HepG2 (cell line): Measurements from ENCODE around the gene VSTM5. TPM values are rescaled to one million over a fixed set of nuclear protein-coding genes. Genes with fewer than 3 reads are reported as not detected.

Experiments
- AGO1 ChIP-seq: fragments of 200-400 bp; formaldehyde crosslinking; IDR thresholded peaks from 2 replicates; pipeline ENCODE4 v1.6.1; 2017; ENCODE audit warnings: mild to moderate bottlenecking, low read depth, low read length, moderate library complexity; ENCODE audit not compliant: poor library complexity, severe bottlenecking
- FLYWCH1 ChIP-seq: sonication (generic); formaldehyde crosslinking; IDR thresholded peaks from 2 replicates; pipeline ENCODE4 v1.8.1; 2023; ENCODE audit warnings: mild to moderate bottlenecking, missing genetic modification reagents
- HES4 ChIP-seq: sonication (generic); formaldehyde crosslinking; IDR thresholded peaks from 2 replicates; pipeline ENCODE4 v1.9.0; 2021; ENCODE audit warnings: mild to moderate bottlenecking, missing genetic modification reagents, borderline replicate concordance
- IKZF4 ChIP-seq: sonication (generic); formaldehyde crosslinking; IDR thresholded peaks from 2 replicates; pipeline ENCODE4 v1.5.1; 2020; ENCODE audit warnings: borderline replicate concordance, mild to moderate bottlenecking, low read depth, missing genetic modification reagents; ENCODE audit errors: not compliant biosample characterization
- KAT7 ChIP-seq: IDR thresholded peaks from 2 replicates; pipeline ENCODE4 v1.6.1; 2018; ENCODE audit warnings: borderline replicate concordance, missing compliant biosample characterization
- MAZ ChIP-seq, 2 experiments: sonication (generic) in 1 of 2; formaldehyde crosslinking in 1 of 2; IDR thresholded peaks; 2 replicates each; pipeline versions ENCODE4 v1.5.0 to v1.6.1; 2012 to 2020; ENCODE audit warnings: low read depth in 2 of 2, mild to moderate bottlenecking in 2 of 2, borderline replicate concordance in 1 of 2, improper control_type of control experiment in 1 of 2, low read length in 1 of 2, missing genetic modification reagents in 1 of 2, moderate library complexity in 1 of 2
- NCOR1 ChIP-seq: fragments of 200-600 bp; sonication (generic); IDR thresholded peaks from 2 replicates; pipeline ENCODE4 v1.7.0; 2017; ENCODE audit warnings: antibody characterized with exemption, low read length, borderline replicate concordance
- NR1H2 ChIP-seq: sonication (generic); formaldehyde crosslinking; IDR thresholded peaks from 2 replicates; pipeline ENCODE4 v1.8.1; 2022; ENCODE audit warnings: low read depth, missing genetic modification reagents, borderline replicate concordance
- ONECUT2 ChIP-seq: sonication (generic); formaldehyde crosslinking; IDR thresholded peaks from 2 replicates; pipeline ENCODE4 v1.4.0; 2020; ENCODE audit warnings: missing genetic modification reagents
- RAD21 ChIP-seq: fragments of 450-650 bp; formaldehyde crosslinking; IDR thresholded peaks from 2 replicates; pipeline ENCODE4 v1.5.0; 2020; ENCODE audit warnings: mild to moderate bottlenecking
- REL ChIP-seq: sonication (generic); formaldehyde crosslinking; conservative IDR thresholded peaks from 2 replicates; pipeline ENCODE4 v1.8.0; 2022; ENCODE audit warnings: mild to moderate bottlenecking, missing genetic modification reagents, moderate library complexity
- RFX1 ChIP-seq: fragments of 450-650 bp; IDR thresholded peaks from 2 replicates; pipeline ENCODE4 v1.6.1; 2017
- SMC3 ChIP-seq: IDR thresholded peaks from 2 replicates; pipeline ENCODE4 v1.6.1; 2011; ENCODE audit warnings: low read length, improper control_type of control experiment
- TBP ChIP-seq: sonication (generic); formaldehyde crosslinking; IDR thresholded peaks from 2 replicates; pipeline ENCODE4 v1.5.0; 2020; ENCODE audit warnings: missing genetic modification reagents
- TBX2 ChIP-seq: sonication (generic); formaldehyde crosslinking; IDR thresholded peaks from 2 replicates; pipeline ENCODE4 v1.5.0; 2020; ENCODE audit warnings: missing genetic modification reagents, mild to moderate bottlenecking, borderline replicate concordance
- ZNF205 ChIP-seq: IDR thresholded peaks from 2 replicates; pipeline ENCODE4 v1.6.1; 2018; ENCODE audit warnings: missing biosample characterization, missing genetic modification reagents
- ZNF546 ChIP-seq: sonication (generic); formaldehyde crosslinking; conservative IDR thresholded peaks from 2 replicates; pipeline ENCODE4 v1.8.1; 2023; ENCODE audit warnings: mild to moderate bottlenecking, missing genetic modification reagents
- ZNF816 ChIP-seq: sonication (generic); formaldehyde crosslinking; IDR thresholded peaks from 2 replicates; pipeline ENCODE4 v1.8.0; 2022; ENCODE audit warnings: missing genetic modification reagents, mild to moderate bottlenecking, borderline replicate concordance
- ZSCAN20 ChIP-seq: sonication (generic); formaldehyde crosslinking; IDR thresholded peaks from 2 replicates; pipeline ENCODE4 v1.4.0; 2020; ENCODE audit warnings: missing genetic modification reagents, mild to moderate bottlenecking, borderline replicate concordance
- polyA plus RNA-seq, 8 experiments: library from polyadenylated mRNA; depleted of rRNA in 3 of 8; stranded (reverse) in 7 of 8; unstranded in 1 of 8; fragments of >200 nt; fragmentation: Illumina TruSeq in 4 of 8; extraction: Trizol in 4 of 8; gene quantifications; 2 replicates each; pipeline versions ENCODE4 v1.2.1 to v1.2.3, GENCODE V29; 2011 to 2016; ENCODE audit warnings: low read depth in 4 of 8, missing spikeins in 1 of 8, mixed read lengths in 1 of 8; ENCODE audit not compliant: insufficient read depth in 1 of 8
- total RNA-seq, 5 experiments: library from RNA; depleted of rRNA; stranded (reverse); fragments of >200 nt; fragmentation: Illumina TruSeq; extraction: Trizol; gene quantifications; 2 replicates each; pipeline ENCODE4 v1.2.3, GENCODE V29; 2016; ENCODE audit warnings: low read depth in 1 of 5
- TF ChIP-seq, protein P1 (sequence below): sonication (generic); formaldehyde crosslinking; IDR thresholded peaks from 2 replicates; pipeline ENCODE4 v1.8.0; 2022; ENCODE audit warnings: missing genetic modification reagents, mild to moderate bottlenecking, borderline replicate concordance
- TF ChIP-seq, protein P2 (sequence below): sonication (generic); formaldehyde crosslinking; IDR thresholded peaks from 2 replicates; pipeline ENCODE4 v1.4.0; 2020; ENCODE audit warnings: mild to moderate bottlenecking, missing genetic modification reagents
- TF ChIP-seq, protein P3 (sequence below): sonication (generic); formaldehyde crosslinking; IDR thresholded peaks from 2 replicates; pipeline ENCODE4 v1.8.1; 2023; ENCODE audit warnings: mild to moderate bottlenecking, missing genetic modification reagents, borderline replicate concordance
- TF ChIP-seq, protein P4 (sequence below): sonication (generic); formaldehyde crosslinking; IDR thresholded peaks from 2 replicates; pipeline ENCODE4 v1.5.1; 2020; ENCODE audit warnings: missing genetic modification reagents, mild to moderate bottlenecking, borderline replicate concordance

The VSTM5 gene
- total and polyA plus RNA-seq, 2 of the 13 experiments (the other 11 are each of a cell fraction or from before 2014, with no cell fraction given): not detected

DNA sequence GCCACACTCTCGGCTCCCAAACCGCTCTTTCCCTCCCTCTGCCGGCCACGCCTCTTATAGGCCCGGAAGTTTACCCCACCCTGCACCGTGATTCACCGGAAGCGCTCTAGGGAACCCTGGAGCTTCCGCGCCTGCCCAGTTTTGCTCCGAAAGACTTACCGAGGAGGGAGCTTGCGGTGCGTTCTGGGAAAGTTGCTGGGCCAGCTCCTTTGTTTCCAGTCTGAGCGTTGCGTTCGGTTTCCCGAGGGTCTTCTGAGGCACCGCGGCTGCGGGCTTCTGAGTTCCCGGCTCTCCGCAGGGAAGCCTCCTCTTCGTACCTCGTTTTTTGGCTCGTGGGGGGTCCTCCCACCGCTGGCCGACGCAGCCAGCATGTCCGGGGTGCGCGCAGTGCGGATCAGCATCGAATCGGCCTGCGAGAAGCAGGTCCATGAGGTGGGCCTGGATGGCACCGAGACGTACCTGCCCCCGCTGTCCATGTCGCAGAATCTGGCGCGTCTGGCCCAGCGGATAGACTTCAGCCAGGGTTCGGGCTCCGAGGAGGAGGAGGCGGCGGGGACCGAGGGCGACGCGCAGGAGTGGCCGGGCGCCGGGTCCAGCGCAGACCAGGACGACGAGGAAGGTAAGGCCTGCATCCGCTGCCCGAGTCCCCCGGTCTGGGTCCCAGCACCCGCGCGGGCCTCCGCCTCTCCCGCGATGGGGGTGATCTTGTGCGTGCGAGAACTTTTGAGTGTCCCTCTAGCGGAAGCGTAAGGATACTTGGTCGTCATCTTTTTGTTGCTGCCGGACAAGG, 66.1 kb downstream of the VSTM5 start, which contains the start of gene MED17 (continued):
- TF ChIP-seq ZNF205 (CRISPR knock-in tag): peak; percentile 23; the same call in 1 of the 2 replicates
- TF ChIP-seq ZSCAN20 (CRISPR knock-in tag): no peak
- no peak for TF ChIP-seq TBP (CRISPR knock-in tag)
- peak; percentile 87 for TF ChIP-seq ZNF816
- TF ChIP-seq, protein P1, sequence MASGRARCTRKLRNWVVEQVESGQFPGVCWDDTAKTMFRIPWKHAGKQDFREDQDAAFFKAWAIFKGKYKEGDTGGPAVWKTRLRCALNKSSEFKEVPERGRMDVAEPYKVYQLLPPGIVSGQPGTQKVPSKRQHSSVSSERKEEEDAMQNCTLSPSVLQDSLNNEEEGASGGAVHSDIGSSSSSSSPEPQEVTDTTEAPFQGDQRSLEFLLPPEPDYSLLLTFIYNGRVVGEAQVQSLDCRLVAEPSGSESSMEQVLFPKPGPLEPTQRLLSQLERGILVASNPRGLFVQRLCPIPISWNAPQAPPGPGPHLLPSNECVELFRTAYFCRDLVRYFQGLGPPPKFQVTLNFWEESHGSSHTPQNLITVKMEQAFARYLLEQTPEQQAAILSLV (CRISPR knock-in tag): peak; percentile 36; the same call in 1 of the 2 replicates
- no peak; the same call in 1 of the 2 replicates for TF ChIP-seq KAT7 (CRISPR knock-in tag)
- no peak for TF ChIP-seq SMC3
- TF ChIP-seq FLYWCH1 (CRISPR knock-in tag): peak; percentile 85; the same call in 1 of the 2 replicates
- TF ChIP-seq AGO1: no peak
- TF ChIP-seq HES4 (CRISPR knock-in tag): 0 out of 2 replicates have a peak, but pooled peaks have one; percentile 24
- no peak for TF ChIP-seq ZNF546 (CRISPR knock-in tag)
- TF ChIP-seq RAD21 (CRISPR knock-in tag): peak; percentile 45; the same call in 1 of the 2 replicates
- no peak for TF ChIP-seq IKZF4 (CRISPR knock-in tag)
- no peak; the same call in 1 of the 2 replicates for TF ChIP-seq NCOR1
- TF ChIP-seq, protein P2, sequence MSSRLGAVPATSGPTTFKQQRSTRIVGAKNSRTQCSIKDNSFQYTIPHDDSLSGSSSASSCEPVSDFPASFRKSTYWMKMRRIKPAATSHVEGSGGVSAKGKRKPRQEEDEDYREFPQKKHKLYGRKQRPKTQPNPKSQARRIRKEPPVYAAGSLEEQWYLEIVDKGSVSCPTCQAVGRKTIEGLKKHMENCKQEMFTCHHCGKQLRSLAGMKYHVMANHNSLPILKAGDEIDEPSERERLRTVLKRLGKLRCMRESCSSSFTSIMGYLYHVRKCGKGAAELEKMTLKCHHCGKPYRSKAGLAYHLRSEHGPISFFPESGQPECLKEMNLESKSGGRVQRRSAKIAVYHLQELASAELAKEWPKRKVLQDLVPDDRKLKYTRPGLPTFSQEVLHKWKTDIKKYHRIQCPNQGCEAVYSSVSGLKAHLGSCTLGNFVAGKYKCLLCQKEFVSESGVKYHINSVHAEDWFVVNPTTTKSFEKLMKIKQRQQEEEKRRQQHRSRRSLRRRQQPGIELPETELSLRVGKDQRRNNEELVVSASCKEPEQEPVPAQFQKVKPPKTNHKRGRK: no peak
- TF ChIP-seq REL (CRISPR knock-in tag): peak; percentile 89
- peak; percentile 33 for TF ChIP-seq TBX2
- peak; percentile 59; the same call in 1 of the 2 replicates for TF ChIP-seq NR1H2 (CRISPR knock-in tag)
- 0 out of 2 replicates have a peak, but pooled peaks have one; percentile 27 for TF ChIP-seq ONECUT2 (CRISPR knock-in tag)
- TF ChIP-seq RFX1: no peak
- TF ChIP-seq, protein P3, sequence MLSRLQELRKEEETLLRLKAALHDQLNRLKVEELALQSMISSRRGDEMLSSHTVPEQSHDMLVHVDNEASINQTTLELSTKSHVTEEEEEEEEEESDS (CRISPR knock-in tag): no peak
- TF ChIP-seq, protein P4, sequence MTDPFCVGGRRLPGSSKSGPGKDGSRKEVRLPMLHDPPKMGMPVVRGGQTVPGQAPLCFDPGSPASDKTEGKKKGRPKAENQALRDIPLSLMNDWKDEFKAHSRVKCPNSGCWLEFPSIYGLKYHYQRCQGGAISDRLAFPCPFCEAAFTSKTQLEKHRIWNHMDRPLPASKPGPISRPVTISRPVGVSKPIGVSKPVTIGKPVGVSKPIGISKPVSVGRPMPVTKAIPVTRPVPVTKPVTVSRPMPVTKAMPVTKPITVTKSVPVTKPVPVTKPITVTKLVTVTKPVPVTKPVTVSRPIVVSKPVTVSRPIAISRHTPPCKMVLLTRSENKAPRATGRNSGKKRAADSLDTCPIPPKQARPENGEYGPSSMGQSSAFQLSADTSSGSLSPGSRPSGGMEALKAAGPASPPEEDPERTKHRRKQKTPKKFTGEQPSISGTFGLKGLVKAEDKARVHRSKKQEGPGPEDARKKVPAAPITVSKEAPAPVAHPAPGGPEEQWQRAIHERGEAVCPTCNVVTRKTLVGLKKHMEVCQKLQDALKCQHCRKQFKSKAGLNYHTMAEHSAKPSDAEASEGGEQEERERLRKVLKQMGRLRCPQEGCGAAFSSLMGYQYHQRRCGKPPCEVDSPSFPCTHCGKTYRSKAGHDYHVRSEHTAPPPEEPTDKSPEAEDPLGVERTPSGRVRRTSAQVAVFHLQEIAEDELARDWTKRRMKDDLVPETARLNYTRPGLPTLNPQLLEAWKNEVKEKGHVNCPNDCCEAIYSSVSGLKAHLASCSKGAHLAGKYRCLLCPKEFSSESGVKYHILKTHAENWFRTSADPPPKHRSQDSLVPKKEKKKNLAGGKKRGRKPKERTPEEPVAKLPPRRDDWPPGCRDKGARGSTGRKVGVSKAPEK: no peak
- TF ChIP-seq MAZ (IDR thresholded peaks at IDR 0.05; ENCODE audit: borderline replicate concordance, low read depth, low read length): peak; percentile 43; the same call in 1 of the 2 replicates
- no peak; the same call in 1 of the 2 replicates for TF ChIP-seq MAZ (CRISPR knock-in tag; IDR thresholded peaks at IDR 0.05; ENCODE audit: low read depth)
